Measurements from ENCODE around the gene LCN1. TPM values are rescaled to one million over a fixed set of nuclear protein-coding genes. Genes with fewer than 3 reads are reported as not detected.
A peak's percentile ranks its signal among the peaks of the same experiment; 100 is the strongest.

Gene LCN1
- not detected for total RNA-seq

DNA sequence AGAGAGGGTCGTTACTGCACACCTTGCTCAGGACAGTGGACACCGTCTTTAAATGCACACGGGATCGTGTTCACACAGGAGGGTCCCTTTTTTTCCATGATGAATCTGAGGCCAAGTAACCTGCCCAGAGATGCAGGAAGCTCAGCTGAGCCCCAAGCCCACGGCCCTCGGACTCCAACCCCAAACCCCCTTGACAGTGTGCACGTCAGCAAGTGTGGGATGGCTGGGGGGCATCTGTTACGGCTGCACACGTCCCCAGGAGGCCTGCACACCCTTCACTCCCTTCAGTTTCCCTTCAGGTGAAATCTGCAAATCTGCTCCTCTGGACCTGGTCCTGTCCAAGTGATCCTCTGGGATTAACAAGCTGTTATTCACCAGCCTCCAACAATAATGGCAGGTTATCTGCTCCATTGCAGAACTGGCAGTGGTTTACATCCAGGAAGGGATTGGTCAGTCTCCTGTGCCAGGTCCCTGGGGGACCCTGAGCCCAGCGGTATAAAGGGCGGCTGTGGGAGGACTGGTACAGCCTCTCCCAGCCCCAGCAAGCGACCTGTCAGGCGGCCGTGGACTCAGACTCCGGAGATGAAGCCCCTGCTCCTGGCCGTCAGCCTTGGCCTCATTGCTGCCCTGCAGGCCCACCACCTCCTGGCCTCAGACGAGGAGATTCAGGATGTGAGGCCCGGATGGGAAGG is at the start of gene LCN1:
Gene LCN1 (plus strand): TSS at position 525 of the 692 bp plus-strand sequence. CDS start 58 bp downstream, at position 583.
- Histone ChIP-seq H3K27me3 (no peaks in the 10 kb centered on the region), H3K9me3 (no peaks in the 10 kb centered on the region), H3K4me3 (no peak within 1 kb of the TSS), H3K36me3 (no peaks in the 10 kb centered on the region), H3K27ac (no peak within 1 kb of the TSS), H3K4me1 (no peaks in the 10 kb centered on the region)
- ATAC-seq (ENCODE audit: low FRiP score in 2 of 2): no peak
- no peak for TF ChIP-seq EP300 (IDR thresholded peaks at IDR 0.05)
- TF ChIP-seq POLR2A (IDR thresholded peaks at IDR 0.05): no peak
- no peak for TF ChIP-seq POLR2AphosphoS5 (IDR thresholded peaks at IDR 0.05)
- TF ChIP-seq, protein P1, sequence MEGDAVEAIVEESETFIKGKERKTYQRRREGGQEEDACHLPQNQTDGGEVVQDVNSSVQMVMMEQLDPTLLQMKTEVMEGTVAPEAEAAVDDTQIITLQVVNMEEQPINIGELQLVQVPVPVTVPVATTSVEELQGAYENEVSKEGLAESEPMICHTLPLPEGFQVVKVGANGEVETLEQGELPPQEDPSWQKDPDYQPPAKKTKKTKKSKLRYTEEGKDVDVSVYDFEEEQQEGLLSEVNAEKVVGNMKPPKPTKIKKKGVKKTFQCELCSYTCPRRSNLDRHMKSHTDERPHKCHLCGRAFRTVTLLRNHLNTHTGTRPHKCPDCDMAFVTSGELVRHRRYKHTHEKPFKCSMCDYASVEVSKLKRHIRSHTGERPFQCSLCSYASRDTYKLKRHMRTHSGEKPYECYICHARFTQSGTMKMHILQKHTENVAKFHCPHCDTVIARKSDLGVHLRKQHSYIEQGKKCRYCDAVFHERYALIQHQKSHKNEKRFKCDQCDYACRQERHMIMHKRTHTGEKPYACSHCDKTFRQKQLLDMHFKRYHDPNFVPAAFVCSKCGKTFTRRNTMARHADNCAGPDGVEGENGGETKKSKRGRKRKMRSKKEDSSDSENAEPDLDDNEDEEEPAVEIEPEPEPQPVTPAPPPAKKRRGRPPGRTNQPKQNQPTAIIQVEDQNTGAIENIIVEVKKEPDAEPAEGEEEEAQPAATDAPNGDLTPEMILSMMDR (IDR thresholded peaks at IDR 0.05): no peak
- WGBS, 2 donors: 82 to 85% methylated on average over 11 to 18 of the region's 18 CpGs
- DNase-seq: peak in 1 of 2 donors; percentile 50

DNA sequence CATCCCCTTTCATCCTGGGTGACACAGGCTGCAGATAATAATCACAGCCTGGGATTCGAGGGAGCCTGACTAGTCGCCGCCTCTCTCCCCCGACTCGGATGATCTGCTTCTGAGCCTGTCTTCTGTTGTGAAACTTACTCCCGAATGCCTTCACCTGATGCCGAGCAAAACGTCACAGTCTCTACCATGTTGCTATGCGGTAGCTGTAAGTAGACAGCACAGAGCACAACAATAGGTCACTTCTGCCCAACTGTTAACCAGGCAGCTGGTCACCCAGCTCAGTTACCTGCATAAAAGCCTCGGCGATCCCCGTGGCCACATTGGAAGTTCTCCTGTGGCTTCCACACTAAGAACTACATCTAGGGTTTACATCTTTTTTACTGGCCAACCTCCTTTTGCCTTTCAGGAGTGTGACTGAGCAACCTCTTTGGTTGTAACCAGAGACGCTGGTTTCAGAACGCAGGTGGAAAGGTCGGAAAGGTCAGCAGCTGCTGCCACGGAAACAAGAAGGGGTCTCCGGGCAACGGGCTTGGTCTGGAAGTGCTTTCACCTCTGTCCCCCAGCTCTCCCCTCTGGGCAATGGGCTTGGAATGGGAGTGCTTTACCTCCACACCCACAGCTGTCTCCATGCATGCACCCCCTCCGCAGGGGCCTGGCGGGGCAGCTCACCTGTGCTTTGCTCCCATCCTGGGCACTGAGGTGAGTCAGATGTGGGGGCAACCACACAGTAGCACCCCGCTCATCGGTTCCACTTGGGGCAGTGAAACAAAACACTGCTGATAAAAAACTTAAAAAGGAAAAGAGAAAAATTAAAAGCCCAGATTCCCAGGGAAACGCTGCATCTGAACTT is 49.2 kb upstream of the LCN1 start:
- ATAC-seq (ENCODE audit: low FRiP score in 2 of 2) (no peak), DNase-seq (no peak)
- no peak for TF ChIP-seq EP300 (IDR thresholded peaks at IDR 0.05)
- peak in 1 of 4 donors; percentile 11 for TF ChIP-seq POLR2A (IDR thresholded peaks at IDR 0.05)
- TF ChIP-seq, protein P1 (IDR thresholded peaks at IDR 0.05): no peak
- TF ChIP-seq POLR2AphosphoS5 (IDR thresholded peaks at IDR 0.05): no peak
- no peaks in the 10 kb centered on the region for H3K36me3 ChIP-seq
- WGBS, 2 donors: 70 to 75% methylated on average over 19 to 23 of the region's 23 CpGs
- no peak overlapping the region for H3K4me3 ChIP-seq
- H3K9me3 ChIP-seq: no peaks in the 10 kb centered on the region
- no peak overlapping the region for H3K27ac ChIP-seq
- H3K27me3 ChIP-seq: no peaks in the 10 kb centered on the region
- H3K4me1 ChIP-seq: peaks cover 0 to 6% (median 4%) of the 10 kb centered on the region in 4 donors

DNA sequence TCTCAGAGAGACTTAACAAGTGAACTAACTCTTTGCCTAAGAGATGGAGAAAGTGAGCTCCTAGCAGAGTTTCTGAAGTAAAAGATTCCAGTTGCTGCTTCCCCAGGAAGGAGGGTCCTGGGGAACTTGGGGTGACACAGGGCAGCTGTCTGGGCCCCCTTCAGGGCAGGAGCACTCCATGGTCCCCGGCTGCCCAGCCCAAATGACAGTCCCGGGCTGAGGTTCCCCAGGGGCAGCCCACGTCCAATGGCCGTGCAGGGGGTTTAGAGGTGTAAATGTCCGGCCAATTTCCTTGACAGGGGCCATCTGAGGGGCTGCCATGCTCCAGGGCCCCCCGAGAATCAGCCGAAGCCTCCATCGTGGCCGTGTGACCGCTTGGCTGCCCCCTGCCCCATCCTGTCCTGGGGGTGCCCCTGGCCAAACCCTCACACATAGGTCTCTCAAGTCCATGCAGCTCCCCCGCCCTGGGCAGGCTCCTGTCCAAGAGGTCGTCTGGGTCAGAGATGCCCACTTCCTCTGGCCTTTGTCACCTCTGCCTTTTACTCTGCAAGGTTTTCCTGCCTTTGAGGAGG is 47.2 kb upstream of the LCN1 start:
- no peaks in the 10 kb centered on the region for H3K27me3 ChIP-seq
- ATAC-seq (ENCODE audit: low FRiP score in 2 of 2) (no peak), DNase-seq (no peak)
- 71 to 73% methylated on average over 9 to 12 of the region's 12 CpGs for WGBS, 2 donors
- TF ChIP-seq POLR2A (IDR thresholded peaks at IDR 0.05) (no peak), EP300 (IDR thresholded peaks at IDR 0.05) (no peak), POLR2AphosphoS5 (IDR thresholded peaks at IDR 0.05) (no peak)
- TF ChIP-seq, protein P1 (IDR thresholded peaks at IDR 0.05): no peak
- no peaks in the 10 kb centered on the region for H3K36me3 ChIP-seq
- peaks cover 2 to 20% (median 9%) of the 10 kb centered on the region in 4 donors for H3K4me1 ChIP-seq
- no peak overlapping the region for H3K4me3 ChIP-seq
- no peaks in the 10 kb centered on the region for H3K9me3 ChIP-seq
- H3K27ac ChIP-seq: no peak overlapping the region

DNA sequence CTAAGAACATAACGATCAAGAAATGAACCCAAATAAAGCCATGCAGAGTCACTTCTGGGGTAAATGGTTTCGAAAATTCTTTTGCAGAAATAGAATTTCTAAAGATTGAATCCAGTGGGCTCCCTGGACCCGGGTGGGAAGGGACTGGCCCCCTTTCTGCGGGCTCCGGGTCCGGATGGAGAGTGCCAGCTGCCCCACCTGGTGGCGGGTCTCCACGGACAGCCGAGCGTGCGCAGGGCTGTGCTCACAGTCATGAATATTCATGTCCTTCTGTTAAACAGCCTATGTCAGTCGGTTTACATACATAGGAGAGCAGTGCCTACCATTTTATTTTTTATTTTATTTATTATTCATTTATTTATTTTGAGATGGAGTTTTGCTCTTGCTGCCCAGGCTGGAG is 46.3 kb upstream of the LCN1 start:
- Histone ChIP-seq H3K4me1 (peaks cover 2 to 20% (median 10%) of the 10 kb centered on the region in 4 donors), H3K9me3 (no peaks in the 10 kb centered on the region), H3K36me3 (no peaks in the 10 kb centered on the region), H3K4me3 (no peak overlapping the region), H3K27ac (no peak overlapping the region), H3K27me3 (no peaks in the 10 kb centered on the region)
- DNase-seq (peak; percentile 55 to 82), ATAC-seq (ENCODE audit: low FRiP score in 2 of 2) (no peak)
- WGBS, 2 donors: 17 to 22% methylated on average over 12 of the region's 12 CpGs
- TF ChIP-seq, protein P1 (IDR thresholded peaks at IDR 0.05): peak in 3 of 6 experiments; percentile 26 to 42 (median 39)
- no peak for TF ChIP-seq POLR2A (IDR thresholded peaks at IDR 0.05)

All from upper lobe of left lung (tissue), 6 donors.